D341Med (cell line): Measurements from ENCODE around the gene TP73.
"Not testable (repeated sequence)": the region's sequence is repeated elsewhere in the genome, so short reads cannot be mapped to it uniquely, and the experiment has no call there.

Experiments
- DNase-seq: peaks from one replicate; pipeline ENCODE4 v3.0.0; 2012; ENCODE audit warnings: low spot score

The TP73 gene

DNA sequence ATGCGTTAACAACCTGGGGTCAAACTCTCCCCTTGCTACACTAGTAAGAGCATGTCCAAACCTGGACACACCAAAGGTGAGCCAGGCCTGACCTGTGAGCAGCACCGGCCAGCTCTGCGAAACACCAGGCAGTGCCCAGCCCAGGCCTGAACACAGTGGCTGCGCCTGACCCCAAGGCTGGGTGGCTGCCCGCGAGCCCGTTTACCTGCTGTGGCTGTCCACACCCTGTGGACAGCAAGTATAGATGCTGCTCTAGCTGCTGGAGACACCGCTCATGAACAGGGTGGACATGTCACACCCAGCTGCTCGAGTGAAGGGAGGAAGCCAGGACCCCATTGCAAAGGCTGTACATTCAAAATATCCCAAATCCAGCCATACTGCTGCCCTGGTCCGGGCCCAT, 92.3 kb downstream of the TP73 start:
- no peak for DNase-seq

GRCh38 chr1:3745071-3745470, 92.8 kb downstream of the TP73 start:
- DNase-seq: no peak

DNA sequence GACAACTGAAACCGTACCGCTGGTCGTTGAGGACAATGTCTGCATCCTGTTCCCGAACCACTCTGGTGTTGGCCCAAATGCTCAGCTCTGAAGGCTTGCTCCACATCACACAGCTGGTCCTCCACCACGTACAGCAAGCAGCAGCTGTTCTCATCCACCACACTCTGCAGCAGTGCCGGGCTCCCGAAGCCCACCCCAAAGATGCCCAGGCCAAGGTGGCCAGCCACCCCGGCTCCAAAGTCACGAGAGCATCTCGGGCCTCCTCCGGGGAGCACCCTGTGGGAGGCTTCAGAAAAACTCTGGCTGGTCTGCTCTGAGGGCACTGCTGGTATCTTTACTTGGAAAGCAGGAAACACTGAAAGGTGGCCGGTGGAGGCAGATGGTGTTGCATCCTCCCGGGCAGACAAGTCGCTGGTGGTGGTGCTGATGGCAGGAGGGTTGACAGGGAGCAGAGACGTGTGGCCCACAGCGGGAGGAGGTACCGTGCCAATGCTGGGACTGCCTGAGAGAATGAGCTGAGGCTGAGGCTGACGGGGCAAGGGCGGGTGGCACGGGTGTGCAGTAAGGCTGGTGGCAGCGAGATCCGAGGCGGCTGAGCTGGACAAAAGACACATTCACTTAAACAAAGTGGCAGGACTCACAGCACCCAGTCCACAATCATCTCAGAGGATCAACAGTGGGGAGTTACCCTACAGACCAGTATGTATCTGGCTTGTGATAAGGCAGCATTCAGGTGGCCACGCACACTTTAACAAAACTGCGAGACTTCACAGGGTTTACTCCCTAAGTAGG, 93.5 kb downstream of the TP73 start:
- no peak for DNase-seq

DNA sequence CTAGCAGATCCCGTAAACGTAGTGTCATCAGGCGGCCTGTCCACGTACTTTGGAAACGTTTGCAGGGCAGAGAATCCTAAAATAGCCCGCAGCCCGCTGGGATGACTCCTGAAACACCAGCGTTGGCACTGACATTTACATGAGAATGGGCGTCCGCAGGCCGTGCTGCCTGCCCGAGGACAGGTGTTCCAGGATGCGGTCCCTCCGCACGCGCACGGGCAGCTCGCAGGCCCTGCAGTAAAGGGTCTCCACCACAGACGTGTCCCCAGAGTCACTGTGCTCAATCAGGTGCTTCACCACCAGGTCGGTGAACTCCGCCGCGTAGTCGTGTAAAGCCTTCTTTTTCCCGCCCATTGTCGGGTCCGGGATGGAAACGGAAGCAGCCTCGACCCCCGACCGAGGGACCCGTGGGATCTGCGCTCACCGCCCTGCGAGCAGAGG, 94.1 kb downstream of the TP73 start:
- no peak for DNase-seq

DNA sequence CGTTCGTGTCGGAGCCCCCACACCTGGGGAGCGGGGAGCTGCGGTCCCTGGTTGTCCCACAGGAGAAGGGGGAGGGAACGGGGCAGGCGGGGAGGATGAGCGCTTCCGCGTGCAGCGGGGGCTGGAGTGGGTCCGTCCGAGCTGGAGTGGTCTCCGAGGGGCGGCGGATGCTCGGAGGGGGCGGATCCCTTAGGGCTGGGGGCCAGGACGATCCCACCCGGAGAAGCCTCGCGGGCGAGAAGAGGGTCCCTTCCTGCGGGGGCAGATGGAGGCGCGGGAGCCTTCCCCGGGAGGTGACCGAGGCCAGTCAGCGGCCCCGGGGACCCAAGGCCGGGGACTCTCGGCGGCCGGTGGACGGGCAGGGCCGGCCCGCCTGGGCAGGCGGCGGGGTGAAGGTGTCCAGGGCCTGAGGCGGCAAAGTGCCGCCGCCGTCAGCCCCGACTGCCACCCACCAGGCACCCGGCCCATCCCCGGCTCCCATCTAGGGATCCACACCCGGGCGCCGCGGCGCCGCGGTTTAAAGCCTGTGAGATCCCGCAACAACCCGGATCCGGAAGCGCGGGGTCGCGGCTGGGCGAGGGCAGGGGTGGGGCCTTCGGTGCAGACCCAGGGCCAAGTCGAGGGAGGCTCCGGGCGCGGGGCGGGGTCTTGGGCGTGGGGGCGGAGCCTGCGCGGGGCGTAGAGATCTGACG, 94.7 kb downstream of the TP73 start:
- peak; percentile 98 for DNase-seq

GRCh38 chr1:3747522-3747848, 95.2 kb downstream of the TP73 start:
- no peak for DNase-seq

- DNase-seq: no peak
These were observed 95.6 kb downstream of the TP73 start for GRCh38 chr1:3747903-3748302.

DNA sequence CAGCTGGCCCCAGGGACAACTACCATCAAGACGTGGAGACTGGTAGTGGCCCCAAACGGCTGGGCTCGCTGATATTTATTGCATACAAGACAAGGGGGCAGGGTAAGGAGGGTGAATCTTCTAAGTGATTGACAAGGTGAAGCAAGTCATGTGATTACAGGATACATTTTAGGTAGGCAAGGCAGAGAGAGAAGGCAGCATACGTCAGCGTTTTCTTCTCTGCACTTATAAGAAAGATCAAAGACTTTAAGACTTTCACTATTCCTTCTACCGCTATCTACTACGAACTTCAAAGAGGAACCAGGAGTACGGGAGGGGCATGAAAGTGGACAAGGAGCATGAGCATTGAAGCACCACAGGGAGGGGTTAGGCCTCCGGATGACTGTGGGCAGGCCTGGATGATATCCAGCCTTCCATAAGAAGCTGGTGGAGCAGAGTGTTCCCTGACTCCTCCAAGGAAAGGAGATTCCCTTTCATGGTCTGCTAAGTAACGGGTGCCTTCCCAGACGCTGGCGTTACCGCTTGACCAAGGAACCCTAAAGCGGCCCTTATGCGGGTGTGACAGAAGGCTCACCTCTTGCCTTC, 96.1 kb downstream of the TP73 start:
- not testable (repeated sequence) for DNase-seq

DNA sequence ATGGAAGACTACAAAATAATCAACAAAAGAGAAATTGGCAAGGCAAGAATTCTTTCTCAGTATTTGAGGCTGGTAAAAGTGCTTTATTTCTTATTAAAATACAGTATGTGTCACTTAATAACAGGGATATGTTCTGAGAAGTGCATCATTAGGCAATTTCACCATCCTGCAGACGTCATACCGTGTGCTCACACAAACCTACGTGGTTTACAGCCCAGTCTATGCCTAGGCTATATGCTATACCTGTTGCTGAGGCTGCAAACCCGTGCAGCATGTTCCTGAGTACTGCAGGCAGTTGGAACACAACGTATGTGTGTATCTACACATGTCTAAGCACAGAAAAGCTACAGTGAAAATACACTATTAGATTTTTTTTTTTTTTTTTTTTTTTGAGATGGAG, 97.2 kb downstream of the TP73 start:
- DNase-seq: no peak

DNA sequence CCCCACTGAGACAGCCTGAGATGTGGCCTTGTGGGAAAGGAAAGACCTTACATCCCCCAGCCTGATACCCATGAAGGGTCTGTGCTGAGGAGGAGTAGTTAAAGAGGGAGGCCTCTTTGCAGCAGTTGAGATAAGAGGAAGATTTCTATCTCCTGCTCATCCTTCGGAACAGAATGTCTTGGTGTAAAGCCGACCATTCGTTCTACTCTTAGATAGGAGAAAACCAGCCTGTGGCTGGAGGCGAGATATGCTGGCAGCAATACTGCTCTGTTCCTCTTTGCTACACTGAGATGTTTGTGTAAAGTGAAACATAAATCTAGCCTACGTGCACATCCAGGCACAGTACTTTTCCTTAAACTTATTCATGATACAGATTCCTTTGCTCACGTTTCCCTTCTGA, 98.4 kb downstream of the TP73 start:
- DNase-seq: no peak

GRCh38 chr1:3752400-3752945, 100.2 kb downstream of the TP73 start, which contains the start of gene CCDC27:
Gene CCDC27, plus strand, starts transcription at chr1:3752450. Its CDS starts 32 bp downstream, at chr1:3752482.
- no peak for DNase-seq

GRCh38 chr1:3753656-3754454, 101.5 kb downstream of the TP73 start:
- DNase-seq: no peak

DNA sequence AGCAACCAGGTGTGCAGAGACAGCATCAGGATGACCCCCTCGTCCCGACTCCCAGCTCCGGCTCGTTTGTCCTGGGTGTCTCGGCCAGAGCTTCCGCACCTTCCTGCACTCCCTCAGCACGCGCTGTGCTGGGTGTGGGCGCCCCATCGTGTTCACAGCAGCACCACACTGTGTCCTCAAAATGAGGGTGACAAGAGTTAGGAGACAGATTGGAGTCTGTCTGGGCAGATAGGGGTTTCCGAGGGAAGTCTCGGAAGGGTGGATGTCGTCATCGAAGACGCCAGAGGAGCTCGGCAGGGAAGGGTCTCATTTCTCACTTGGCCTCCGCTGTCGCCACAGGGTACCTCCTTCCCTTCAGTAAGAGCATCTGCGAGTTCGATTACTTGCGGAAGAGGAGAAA, 104.1 kb downstream of the TP73 start:
- no peak for DNase-seq

DNA sequence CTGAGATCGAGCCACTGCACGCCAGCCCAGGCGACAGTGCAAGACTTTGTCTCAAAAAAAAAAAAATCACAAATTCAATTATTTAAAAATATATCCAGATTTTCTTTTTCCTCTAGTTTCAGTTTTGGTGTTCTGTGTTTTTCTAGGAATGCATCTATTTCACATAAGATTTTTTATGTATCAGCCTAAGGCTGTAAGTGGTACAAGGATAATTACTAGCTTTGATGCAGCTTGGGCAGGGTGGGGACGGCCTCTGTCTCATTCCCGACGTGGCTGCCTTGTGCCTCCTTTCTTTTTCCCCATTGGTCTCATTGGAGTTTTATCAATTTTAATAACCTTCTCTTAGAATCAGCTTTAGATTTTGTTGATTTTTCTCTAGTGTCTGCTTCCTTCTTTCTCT, 106.8 kb downstream of the TP73 start:
- DNase-seq: no peak

DNA sequence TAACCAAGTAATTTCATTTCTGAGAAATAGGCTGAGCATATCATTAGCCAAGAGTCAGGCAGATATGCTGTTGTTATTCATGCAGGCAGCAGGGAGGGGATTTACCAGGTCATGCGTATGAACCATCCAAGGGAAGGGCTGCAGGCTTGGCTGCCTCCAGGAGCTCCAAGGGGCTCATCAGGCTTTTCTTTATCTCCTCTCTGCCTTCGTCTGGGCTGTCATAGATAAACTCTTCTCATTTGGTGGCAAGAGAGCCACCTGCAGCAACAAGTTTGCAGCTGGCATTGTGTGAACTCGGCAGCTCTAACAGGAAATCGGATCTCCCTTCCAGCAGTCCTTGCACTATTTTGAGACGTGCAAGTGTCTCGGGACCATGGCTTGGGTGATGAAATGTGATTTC, 107.5 kb downstream of the TP73 start:
- no peak for DNase-seq

DNA sequence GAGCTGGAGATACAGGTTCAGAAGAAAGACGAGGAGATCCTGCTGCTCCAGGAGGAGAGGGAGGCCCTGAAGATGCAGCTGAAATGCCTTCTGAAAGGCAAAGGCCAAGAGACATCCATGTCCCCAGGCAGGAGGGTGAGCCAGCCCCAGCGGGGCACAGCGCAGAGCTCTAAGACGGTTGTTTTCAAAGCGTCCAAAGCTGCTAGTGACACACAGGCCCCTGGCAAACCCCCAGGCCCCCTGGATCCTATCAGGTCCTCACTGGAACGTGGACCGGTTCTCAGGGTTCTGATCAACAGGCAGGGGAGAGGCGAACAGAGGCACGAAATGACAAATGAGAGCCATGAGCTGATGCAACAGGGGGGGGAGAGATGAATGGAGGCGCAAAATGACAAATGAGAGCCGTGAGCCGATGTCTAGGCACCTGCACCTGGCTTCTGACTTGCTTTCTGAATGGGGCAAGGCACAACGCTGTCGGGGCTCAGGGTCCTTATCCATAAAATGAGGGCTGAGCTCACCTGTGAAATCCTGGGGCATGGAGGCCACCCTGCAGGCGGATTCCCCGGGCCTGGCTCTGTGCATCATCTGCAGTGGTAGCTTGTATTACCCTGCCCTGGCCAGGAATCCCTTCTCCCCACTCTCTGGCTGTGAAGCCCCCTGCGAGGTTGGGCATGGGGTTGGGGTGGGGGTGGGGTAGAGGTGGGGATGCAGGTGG, 109.1 kb downstream of the TP73 start:
- DNase-seq: no peak

DNA sequence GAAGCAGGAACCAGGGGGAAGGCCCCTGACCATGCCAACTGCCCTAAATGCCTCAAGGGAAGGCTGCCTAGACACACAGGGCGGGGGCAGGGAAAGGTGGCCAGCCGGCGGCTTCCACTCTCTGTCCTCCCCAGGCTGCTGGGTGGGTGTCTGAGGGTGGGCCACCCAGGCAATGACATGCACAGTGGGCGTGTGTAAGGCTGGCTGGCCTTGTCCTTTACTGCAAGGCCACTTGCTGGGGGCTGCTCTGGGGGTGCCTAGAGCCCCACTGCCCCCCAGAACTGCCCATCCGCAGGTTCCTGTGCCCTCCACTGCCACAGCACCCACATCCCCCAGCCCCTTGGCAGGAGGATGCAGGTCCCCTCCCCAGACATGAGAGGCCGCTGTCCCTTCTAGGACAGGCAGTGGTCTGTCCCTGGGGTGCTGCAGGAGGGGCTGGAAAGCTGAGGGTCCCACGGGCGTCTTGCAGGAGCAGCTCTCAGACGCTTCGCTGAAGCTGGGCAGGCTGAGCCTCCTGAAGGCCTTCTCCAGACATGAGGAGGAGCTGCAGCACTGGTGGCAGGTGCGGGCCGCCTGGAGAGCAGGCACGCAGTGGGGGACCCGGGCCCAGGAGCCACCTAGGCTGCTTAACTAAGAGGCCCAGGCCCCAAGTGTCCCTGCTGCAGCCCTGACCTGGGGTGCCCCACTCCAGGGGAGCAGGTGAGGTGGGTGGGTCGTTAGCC, 110.0 kb downstream of the TP73 start:
- no peak for DNase-seq

DNA sequence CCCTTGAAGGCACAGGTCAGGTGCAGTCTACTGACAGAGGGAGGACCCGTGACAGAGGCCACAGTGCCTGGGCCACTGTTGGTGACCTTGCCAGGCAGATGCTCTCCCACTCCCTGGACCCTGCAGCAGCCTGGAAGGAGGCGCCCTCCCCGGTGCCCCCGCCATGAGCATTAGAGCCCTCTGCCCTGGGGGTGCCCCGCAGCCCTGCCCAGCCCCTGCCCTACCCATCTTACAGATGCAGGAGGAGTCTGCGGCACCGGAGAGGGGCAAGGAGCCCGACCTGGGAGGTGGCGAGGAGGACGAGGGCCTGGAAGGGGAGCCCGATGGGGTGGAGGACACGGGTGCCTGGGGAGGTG, 110.5 kb downstream of the TP73 start:
- no peak for DNase-seq

GRCh38 chr1:3763351-3764125, 111.2 kb downstream of the TP73 start:
- no peak for DNase-seq

GRCh38 chr1:3767328-3767925, 115.1 kb downstream of the TP73 start:
- DNase-seq: no peak
